ENCODE data around the gene ANTXR1.
"Not testable (repeated sequence)": the region's sequence is repeated elsewhere in the genome, so short reads cannot be mapped to it uniquely, and the experiment has no call there.

The ANTXR1 gene

GRCh38 chr2:69251943-69252342 is 239.0 kb downstream of the ANTXR1 start:
- H3K9me3 ChIP-seq: no peaks in the 10 kb centered on the region
- H3K27me3 ChIP-seq: no peaks in the 10 kb centered on the region
- H3K4me1 ChIP-seq: no peaks in the 10 kb centered on the region
- H3K36me3 ChIP-seq: no peaks in the 10 kb centered on the region
- TF ChIP-seq, protein P1, sequence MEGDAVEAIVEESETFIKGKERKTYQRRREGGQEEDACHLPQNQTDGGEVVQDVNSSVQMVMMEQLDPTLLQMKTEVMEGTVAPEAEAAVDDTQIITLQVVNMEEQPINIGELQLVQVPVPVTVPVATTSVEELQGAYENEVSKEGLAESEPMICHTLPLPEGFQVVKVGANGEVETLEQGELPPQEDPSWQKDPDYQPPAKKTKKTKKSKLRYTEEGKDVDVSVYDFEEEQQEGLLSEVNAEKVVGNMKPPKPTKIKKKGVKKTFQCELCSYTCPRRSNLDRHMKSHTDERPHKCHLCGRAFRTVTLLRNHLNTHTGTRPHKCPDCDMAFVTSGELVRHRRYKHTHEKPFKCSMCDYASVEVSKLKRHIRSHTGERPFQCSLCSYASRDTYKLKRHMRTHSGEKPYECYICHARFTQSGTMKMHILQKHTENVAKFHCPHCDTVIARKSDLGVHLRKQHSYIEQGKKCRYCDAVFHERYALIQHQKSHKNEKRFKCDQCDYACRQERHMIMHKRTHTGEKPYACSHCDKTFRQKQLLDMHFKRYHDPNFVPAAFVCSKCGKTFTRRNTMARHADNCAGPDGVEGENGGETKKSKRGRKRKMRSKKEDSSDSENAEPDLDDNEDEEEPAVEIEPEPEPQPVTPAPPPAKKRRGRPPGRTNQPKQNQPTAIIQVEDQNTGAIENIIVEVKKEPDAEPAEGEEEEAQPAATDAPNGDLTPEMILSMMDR (IDR thresholded peaks at IDR 0.05; ENCODE audit: low read depth, low read length): no peak
- H3K4me3 ChIP-seq (ENCODE audit: low read depth, low read length): no peak overlapping the region
- no peak for DNase-seq

DNA sequence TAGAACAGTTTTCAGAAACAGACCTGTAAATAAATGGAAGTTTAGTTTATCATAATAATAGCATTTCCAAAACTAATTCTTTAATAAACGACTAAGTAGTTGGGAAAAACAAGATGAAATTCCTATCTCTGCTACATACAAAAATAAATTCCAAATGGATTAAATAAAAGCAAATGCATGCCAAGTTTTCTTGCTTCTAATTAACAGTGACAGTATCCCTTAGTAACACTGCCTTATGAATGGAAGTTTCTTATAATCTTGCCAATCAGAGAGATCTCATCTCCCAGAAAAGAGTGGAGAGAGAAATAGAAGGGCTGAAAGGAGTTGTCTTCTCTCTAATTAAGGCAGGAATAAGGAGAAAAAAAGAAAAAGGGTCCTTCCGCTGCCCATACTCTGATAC is 240.1 kb downstream of the ANTXR1 start:
- H3K27me3 ChIP-seq: no peaks in the 10 kb centered on the region
- TF ChIP-seq, protein P1 (IDR thresholded peaks at IDR 0.05; ENCODE audit: low read depth, low read length): no peak
- H3K4me3 ChIP-seq (ENCODE audit: low read depth, low read length): no peak overlapping the region

DNA sequence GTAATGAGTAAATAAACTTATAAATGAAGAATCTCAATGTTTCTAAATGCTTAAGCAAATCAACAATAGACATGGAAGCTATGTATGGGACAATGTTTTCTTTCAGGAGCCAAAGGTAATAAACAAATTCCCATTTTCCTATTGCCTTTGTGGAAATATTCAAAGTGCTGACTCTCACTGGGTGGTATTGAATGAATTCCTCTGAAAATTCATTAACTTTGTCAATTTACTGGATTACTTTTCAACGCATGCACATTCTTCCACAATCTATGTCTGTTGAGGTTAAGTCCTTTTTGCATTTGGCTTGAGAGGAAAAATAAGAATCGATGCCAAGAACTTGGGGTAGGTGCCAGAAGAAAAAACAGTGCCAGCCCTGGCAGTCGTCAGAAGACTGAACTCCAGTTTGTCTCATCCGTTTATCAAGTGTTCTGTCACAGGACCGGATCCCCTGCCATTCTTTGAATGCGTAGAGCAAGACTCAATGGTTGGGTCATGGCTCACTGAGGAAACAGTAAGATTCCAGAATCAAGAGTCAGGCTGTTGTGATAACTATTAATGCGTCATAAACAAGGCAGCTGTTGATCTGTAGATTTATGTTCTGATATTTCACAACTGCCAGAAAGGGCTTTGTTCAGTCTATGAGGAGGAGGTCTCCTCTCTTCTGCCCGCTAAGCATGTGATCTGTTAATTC is 240.8 kb downstream of the ANTXR1 start:
- no peaks in the 10 kb centered on the region for H3K4me1 ChIP-seq
- H3K9me3 ChIP-seq: no peaks in the 10 kb centered on the region
- no peaks in the 10 kb centered on the region for H3K27me3 ChIP-seq
- TF ChIP-seq, protein P1 (IDR thresholded peaks at IDR 0.05; ENCODE audit: low read depth, low read length): no peak
- H3K4me3 ChIP-seq (ENCODE audit: low read depth, low read length): no peak overlapping the region
- no peak for DNase-seq
- H3K36me3 ChIP-seq: no peaks in the 10 kb centered on the region

More for the DNA sequence above, 240.1 kb downstream of the ANTXR1 start:
- H3K9me3 ChIP-seq: no peaks in the 10 kb centered on the region
- DNase-seq: no peak
- no peaks in the 10 kb centered on the region for H3K36me3 ChIP-seq
- H3K4me1 ChIP-seq: no peaks in the 10 kb centered on the region

DNA sequence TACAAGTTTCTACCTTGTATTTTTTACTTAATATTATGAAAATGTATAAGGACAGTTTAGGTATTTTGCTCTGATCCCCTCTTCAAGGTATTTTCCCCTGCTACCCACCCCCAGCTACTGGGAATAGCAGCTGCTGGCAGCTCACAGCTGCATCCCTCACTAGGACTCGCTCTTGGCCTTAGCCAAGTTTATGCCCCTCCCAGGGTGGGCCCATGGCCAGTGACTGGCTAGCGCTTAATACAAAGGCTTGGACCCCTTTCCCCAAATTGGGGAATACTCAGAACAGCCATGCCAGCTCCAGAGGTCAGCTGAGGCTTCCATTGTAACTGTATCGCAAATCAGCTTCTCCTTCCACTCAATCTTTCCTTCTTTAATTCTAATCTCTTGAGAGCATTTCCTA is 242.8 kb downstream of the ANTXR1 start:
- TF ChIP-seq, protein P1 (IDR thresholded peaks at IDR 0.05; ENCODE audit: low read depth, low read length): no peak
- H3K27me3 ChIP-seq: no peaks in the 10 kb centered on the region
- no peaks in the 10 kb centered on the region for H3K4me1 ChIP-seq
- no peaks in the 10 kb centered on the region for H3K36me3 ChIP-seq
- DNase-seq: no peak
- H3K9me3 ChIP-seq: no peaks in the 10 kb centered on the region
- H3K4me3 ChIP-seq (ENCODE audit: low read depth, low read length): no peak overlapping the region

- not testable (repeated sequence) for DNase-seq
Observed at GRCh38 chr2:69259994-69260591, 247.1 kb downstream of the ANTXR1 start.

GRCh38 chr2:69260666-69261065 is 247.7 kb downstream of the ANTXR1 start:
- H3K27me3 ChIP-seq: no peaks in the 10 kb centered on the region
- H3K4me1 ChIP-seq: no peaks in the 10 kb centered on the region
- no peaks in the 10 kb centered on the region for H3K36me3 ChIP-seq
- no peak overlapping the region for H3K4me3 ChIP-seq (ENCODE audit: low read depth, low read length)
- TF ChIP-seq, protein P1 (IDR thresholded peaks at IDR 0.05; ENCODE audit: low read depth, low read length): no peak
- DNase-seq: no peak
- no peaks in the 10 kb centered on the region for H3K9me3 ChIP-seq

More at GRCh38 chr2:69259994-69260591, 247.1 kb downstream of the ANTXR1 start:
- H3K9me3 ChIP-seq; H3K4me1 ChIP-seq; H3K27me3 ChIP-seq; H3K4me3 ChIP-seq (ENCODE audit: low read depth, low read length); H3K36me3 ChIP-seq: not testable (repeated sequence)

Measured in BE2C (cell line).